ENCODE results near the gene C1orf74. TPM values are rescaled to one million over a fixed set of nuclear protein-coding genes. Genes with fewer than 3 reads are reported as not detected.

The C1orf74 gene
- total RNA-seq, 1 donor from 2014 or later, result 1.6 TPM

DNA sequence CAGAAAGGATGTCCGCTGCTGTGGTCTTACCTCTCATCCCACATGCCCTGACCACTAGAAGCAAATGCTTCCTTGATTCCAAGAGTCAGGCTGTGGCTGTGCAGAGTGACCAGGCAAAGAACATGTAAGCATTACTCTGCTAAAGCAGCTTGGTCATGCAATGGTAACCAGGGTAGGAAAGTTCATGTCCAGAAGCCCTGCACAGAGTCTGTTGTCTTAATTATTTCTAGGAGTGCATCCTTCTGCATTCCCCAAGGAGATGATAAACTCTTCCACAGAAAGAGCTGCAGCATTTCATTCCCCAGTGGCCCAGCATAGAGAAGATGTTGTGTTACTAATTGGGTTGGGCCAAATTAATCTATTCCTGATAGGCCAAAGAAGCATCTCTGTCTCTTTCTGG is 33.3 kb upstream of the C1orf74 start:
- no peak overlapping the region for H3K27ac ChIP-seq
- no peak for ATAC-seq

DNA sequence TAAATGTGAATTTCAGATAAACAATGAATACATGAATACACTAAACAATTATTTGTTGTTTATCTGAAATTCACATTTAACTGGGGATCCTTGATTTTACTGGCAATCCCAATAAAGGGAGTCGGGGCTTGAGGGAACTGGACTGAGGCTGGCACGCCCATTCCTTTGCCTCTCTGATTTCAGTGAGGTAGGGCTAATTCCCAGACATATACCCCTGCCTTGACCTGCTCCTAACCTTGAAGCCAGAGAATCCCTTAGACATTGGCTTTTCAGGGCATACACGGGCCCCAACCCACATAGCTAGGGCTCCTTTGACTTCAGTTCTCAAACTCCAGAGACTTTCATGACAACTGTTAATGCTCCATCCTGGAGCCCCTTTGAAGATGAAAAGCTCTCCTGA is 32.6 kb upstream of the C1orf74 start:
- Histone ChIP-seq H3K27me3 (ENCODE audit: low read depth) (peaks cover 7% of the 10 kb centered on the region), H3K9me3 (no peaks in the 10 kb centered on the region), H3K36me3 (no peaks in the 10 kb centered on the region), H3K4me1 (no peaks in the 10 kb centered on the region), H3K27ac (no peak overlapping the region), H3K4me3 (no peak overlapping the region)
- TF ChIP-seq, protein P1, sequence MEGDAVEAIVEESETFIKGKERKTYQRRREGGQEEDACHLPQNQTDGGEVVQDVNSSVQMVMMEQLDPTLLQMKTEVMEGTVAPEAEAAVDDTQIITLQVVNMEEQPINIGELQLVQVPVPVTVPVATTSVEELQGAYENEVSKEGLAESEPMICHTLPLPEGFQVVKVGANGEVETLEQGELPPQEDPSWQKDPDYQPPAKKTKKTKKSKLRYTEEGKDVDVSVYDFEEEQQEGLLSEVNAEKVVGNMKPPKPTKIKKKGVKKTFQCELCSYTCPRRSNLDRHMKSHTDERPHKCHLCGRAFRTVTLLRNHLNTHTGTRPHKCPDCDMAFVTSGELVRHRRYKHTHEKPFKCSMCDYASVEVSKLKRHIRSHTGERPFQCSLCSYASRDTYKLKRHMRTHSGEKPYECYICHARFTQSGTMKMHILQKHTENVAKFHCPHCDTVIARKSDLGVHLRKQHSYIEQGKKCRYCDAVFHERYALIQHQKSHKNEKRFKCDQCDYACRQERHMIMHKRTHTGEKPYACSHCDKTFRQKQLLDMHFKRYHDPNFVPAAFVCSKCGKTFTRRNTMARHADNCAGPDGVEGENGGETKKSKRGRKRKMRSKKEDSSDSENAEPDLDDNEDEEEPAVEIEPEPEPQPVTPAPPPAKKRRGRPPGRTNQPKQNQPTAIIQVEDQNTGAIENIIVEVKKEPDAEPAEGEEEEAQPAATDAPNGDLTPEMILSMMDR (IDR thresholded peaks at IDR 0.05), result no peak
- ATAC-seq (no peak), DNase-seq (no peak)
- intact Hi-C loops (cut with DNase I), result no loop called here

More for the DNA sequence above, 33.3 kb upstream of the C1orf74 start:
- H3K36me3 ChIP-seq, result no peaks in the 10 kb centered on the region
- intact Hi-C loops (cut with DNase I), result no loop called here
- no peak overlapping the region for H3K4me3 ChIP-seq
- H3K4me1 ChIP-seq, result no peaks in the 10 kb centered on the region
- no peaks in the 10 kb centered on the region for H3K9me3 ChIP-seq
- no peak for DNase-seq
- TF ChIP-seq, protein P1 (IDR thresholded peaks at IDR 0.05), result no peak
- H3K27me3 ChIP-seq (ENCODE audit: low read depth), result peaks cover 7% of the 10 kb centered on the region

DNA sequence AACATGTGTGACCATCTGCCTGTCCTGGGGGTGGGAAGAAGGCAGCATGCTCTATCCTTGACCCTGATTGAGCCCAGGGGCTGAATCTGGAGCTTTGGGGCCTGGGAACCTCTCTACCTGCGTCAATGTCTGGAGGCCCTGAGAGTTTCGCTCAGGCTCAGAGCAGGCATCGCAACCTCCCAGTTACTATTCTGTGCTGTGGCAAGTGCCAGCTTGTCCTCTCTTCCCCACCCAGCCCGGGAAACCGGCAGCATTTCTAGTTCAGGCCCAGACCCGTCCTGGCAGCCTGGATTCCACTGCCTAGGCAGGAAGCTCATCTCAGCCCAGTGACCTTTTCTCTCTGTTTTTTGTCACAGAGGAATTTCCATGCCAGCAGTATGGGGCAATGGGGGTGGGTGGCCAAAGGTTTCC is 31.6 kb upstream of the C1orf74 start:
- H3K4me1 ChIP-seq, result no peaks in the 10 kb centered on the region
- H3K4me3 ChIP-seq, result no peak overlapping the region
- peaks cover 7% of the 10 kb centered on the region for H3K27me3 ChIP-seq (ENCODE audit: low read depth)
- H3K27ac ChIP-seq, result no peak overlapping the region
- H3K9me3 ChIP-seq, result no peaks in the 10 kb centered on the region
- TF ChIP-seq, protein P1 (IDR thresholded peaks at IDR 0.05), result no peak
- intact Hi-C loops (cut with DNase I), result no loop called here
- ATAC-seq, result no peak
- peak; percentile 45 for DNase-seq
- no peaks in the 10 kb centered on the region for H3K36me3 ChIP-seq

DNA sequence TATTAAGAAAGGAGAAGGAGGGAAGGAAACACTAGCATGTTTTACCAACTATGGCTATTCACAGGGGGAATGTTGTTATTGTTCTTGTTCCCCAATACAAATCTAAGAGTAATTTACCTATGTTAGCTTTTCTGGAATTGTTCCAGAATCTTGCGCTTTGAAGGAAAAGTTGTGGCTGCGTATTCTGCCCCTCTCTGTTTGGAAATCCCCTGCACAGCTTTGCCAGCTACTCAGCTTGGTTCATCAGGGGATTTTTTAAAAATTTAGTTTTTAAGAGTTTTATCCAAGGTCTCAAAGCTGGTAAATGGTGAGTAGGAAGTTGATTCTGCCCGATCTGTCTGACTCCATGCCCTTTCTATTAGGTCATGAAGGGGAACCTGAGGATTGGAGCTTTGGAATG is 31.1 kb upstream of the C1orf74 start:
- Histone ChIP-seq H3K4me1 (no peaks in the 10 kb centered on the region), H3K36me3 (no peaks in the 10 kb centered on the region), H3K27ac (no peak overlapping the region), H3K4me3 (no peak overlapping the region), H3K9me3 (no peaks in the 10 kb centered on the region), H3K27me3 (ENCODE audit: low read depth) (peaks cover 7% of the 10 kb centered on the region)
- no peak for ATAC-seq
- DNase-seq, result no peak
- TF ChIP-seq, protein P1 (IDR thresholded peaks at IDR 0.05), result no peak
- intact Hi-C loops (cut with DNase I), result no loop called here

DNA sequence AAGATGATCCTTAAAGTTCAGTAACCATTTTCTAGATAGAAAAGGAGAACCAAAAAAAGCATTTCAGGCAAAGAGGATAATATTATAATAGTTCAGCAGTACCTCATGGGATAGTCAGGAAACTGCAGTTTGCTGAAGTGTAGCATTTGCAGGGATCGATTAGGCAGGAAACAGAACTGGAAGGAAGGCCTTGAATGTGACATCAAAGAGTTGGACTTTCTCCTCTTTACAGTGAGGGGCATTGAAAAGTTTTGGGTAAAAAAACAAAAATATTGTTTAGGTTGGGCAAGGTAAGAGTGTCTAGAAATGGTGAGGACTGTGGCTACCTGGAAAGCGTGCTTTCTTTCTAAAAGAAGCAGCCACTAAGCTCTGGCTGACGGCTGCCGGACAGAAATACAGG is 29.5 kb upstream of the C1orf74 start:
- intact Hi-C loops (cut with DNase I), result no loop called here
- H3K4me1 ChIP-seq, result no peaks in the 10 kb centered on the region
- no peak for DNase-seq
- H3K4me3 ChIP-seq, result no peak overlapping the region
- H3K9me3 ChIP-seq, result no peaks in the 10 kb centered on the region
- ATAC-seq, result no peak
- no peaks in the 10 kb centered on the region for H3K27me3 ChIP-seq (ENCODE audit: low read depth)
- H3K36me3 ChIP-seq, result no peaks in the 10 kb centered on the region
- TF ChIP-seq, protein P1 (IDR thresholded peaks at IDR 0.05), result no peak
- H3K27ac ChIP-seq, result no peak overlapping the region

DNA sequence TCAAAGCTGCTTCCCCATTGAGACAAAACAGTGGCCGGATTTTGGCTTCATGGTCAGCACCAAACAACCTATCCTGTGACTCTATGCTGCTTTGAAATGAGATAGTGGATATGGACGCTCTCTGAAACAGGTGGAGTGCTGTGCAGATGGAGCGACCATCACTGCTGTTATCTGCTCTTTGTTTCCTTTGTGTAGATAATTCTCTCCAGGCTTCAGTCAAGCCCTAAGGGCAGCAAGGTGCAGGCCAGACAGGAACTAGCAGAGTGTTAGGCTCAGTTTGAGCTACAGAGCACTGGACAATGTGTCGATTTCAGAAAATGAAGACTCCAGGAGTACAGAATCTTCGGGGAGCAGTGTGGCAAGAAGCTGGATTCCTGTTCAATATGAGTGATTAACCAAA is 26.4 kb upstream of the C1orf74 start:
- intact Hi-C loops (cut with DNase I), result no loop called here
- H3K27me3 ChIP-seq (ENCODE audit: low read depth), result no peaks in the 10 kb centered on the region
- no peak overlapping the region for H3K4me3 ChIP-seq
- DNase-seq (no peak), ATAC-seq (no peak)
- H3K36me3 ChIP-seq, result no peaks in the 10 kb centered on the region
- no peaks in the 10 kb centered on the region for H3K9me3 ChIP-seq
- TF ChIP-seq, protein P1 (IDR thresholded peaks at IDR 0.05), result no peak
- H3K4me1 ChIP-seq, result peaks cover 9% of the 10 kb centered on the region
- H3K27ac ChIP-seq, result no peak overlapping the region
